Upper lobe of right lung (tissue), 1 donor: Measurements from ENCODE around the gene YIPF3. TPM values are rescaled to one million over a fixed set of nuclear protein-coding genes. Genes with fewer than 3 reads are reported as not detected.

Source experiments
- ATAC-seq: fragments of 200-7000 bp; cut with Tn5 transposase; one replicate; pipeline ENCODE4 v1.9.1; 2020; ENCODE audit warnings: mild to moderate bottlenecking, moderate library complexity
- DNase-seq: peaks from one replicate; pipeline ENCODE4 v3.0.0-alpha.2; 2020
- H3K27ac ChIP-seq: fragments of 200-600 bp; one replicate; pipeline ENCODE4 v1.8.0; 2022
- H3K27me3 ChIP-seq: fragments of 200-600 bp; one replicate; pipeline ENCODE4 v1.8.0; 2022; ENCODE audit warnings: mild to moderate bottlenecking
- H3K36me3 ChIP-seq: fragments of 200-600 bp; one replicate; pipeline ENCODE4 v1.8.0; 2022
- H3K4me1 ChIP-seq: fragments of 200-600 bp; one replicate; pipeline ENCODE4 v1.8.0; 2022
- H3K4me3 ChIP-seq: fragments of 200-600 bp; one replicate; pipeline ENCODE4 v1.8.0; 2022; ENCODE audit warnings: mild to moderate bottlenecking
- H3K9me3 ChIP-seq: fragments of 200-600 bp; one replicate; pipeline ENCODE4 v1.8.0; 2022
- intact Hi-C: fragments of 100-400 bp; cut with DNase I; formaldehyde crosslinking; loops from one replicate; pipeline ENCODE4 v1.11.0; 2022
- total RNA-seq: library from RNA; stranded (reverse); fragmentation: NEBNext Ultra II Directional; extraction: Animal tissue kit (Norgen Biotek cat#: 25700); gene quantifications from one replicate; pipeline ENCODE4 v1.2.1, GENCODE V29; 2021
- TF ChIP-seq, protein P1 (sequence below): fragments of 200-600 bp; IDR thresholded peaks from one replicate; pipeline ENCODE4 v1.8.0; 2022; ENCODE audit warnings: antibody characterized with exemption
- donor health status: DM: no; HTN: yes; CAD: no; lungs with severe emphysema.

YIPF3 gene
- total RNA-seq, 1 donor from 2014 or later, result 100 TPM

DNA sequence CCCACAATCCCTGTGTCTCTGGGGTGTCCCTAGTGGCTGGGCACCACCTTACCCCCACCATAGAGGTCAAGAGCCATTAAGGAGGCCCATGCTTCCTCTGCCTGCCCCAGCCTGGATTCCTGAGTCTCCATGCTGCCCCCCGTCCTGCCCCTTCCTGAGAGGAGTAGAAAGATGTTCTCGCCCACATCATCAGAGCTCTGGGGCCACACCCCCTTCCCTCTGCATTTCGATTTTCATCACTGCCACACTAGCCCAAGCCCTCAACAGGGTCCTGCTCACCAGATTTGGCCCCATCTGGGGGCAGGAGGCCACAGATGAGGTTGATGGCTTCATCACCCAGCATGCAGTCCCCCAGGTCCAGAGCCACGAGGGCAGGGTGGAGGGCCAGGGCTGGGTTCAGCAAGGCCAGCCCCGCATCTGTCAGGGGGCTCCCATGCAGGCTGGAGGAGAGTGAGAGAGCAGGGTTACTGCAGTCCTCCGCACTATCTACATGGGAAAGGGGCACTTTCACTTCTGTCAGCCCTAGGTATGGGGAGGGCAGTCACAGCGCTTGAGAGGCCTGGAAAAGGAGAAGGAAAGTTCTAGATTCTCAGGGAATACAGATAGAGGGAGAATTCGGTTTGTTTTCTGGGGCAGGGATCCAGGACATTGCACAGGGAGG, 8.1 kb downstream of the YIPF3 start:
- H3K9me3 ChIP-seq, result no peaks in the 10 kb centered on the region
- peaks cover 20% of the 10 kb centered on the region for H3K4me1 ChIP-seq
- ATAC-seq (no peak), DNase-seq (no peak)
- H3K4me3 ChIP-seq, result no peak overlapping the region
- no peak overlapping the region for H3K27ac ChIP-seq
- TF ChIP-seq, protein P1, sequence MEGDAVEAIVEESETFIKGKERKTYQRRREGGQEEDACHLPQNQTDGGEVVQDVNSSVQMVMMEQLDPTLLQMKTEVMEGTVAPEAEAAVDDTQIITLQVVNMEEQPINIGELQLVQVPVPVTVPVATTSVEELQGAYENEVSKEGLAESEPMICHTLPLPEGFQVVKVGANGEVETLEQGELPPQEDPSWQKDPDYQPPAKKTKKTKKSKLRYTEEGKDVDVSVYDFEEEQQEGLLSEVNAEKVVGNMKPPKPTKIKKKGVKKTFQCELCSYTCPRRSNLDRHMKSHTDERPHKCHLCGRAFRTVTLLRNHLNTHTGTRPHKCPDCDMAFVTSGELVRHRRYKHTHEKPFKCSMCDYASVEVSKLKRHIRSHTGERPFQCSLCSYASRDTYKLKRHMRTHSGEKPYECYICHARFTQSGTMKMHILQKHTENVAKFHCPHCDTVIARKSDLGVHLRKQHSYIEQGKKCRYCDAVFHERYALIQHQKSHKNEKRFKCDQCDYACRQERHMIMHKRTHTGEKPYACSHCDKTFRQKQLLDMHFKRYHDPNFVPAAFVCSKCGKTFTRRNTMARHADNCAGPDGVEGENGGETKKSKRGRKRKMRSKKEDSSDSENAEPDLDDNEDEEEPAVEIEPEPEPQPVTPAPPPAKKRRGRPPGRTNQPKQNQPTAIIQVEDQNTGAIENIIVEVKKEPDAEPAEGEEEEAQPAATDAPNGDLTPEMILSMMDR, result no peak
- intact Hi-C loops, result loop anchor here (10.0 kb wide), 2 partner anchors 54 to 124 kb away; partner anchors contain the start of gene DLK2
- no peaks in the 10 kb centered on the region for H3K27me3 ChIP-seq
- peaks cover 46% of the 10 kb centered on the region for H3K36me3 ChIP-seq

DNA sequence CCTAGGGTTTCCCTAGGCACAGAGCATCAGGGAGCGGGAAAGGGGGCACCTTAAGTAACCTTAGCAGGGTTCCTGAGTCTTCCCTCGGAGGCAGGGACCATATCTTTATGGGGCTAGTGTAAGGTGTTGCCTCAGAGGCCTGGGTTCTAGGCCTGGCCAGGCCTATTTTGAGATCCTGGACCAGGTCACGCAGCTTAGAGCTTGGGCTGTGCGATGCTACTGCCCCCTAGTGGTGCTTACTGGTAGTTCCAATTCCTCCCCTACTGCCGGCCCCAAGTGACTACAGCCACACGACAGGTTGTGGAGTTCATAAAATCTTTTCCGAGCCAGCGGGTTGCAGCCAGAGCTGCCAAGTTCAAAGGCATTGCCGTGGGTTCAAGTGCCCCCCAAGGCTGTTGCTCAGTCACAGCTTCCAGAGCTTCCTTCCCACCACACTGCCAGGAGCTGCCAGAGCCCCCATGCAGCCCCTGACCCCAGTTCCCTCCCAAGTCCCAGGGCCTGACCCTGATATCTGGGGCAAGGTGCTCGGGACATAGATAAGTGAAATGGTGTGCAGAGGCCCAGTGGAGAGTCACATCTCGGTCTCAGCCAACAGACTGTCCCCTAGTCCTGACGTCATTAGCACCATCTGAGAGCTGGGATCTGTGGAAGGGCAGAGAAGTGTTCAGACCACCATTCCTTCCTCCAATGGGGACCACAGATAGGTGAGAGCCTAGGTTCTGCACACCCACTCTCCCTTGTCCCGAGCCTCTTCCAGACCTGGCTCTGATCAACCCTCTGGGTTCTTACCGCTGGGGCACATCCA, 9.9 kb downstream of the YIPF3 start:
- H3K27ac ChIP-seq, result no peak overlapping the region

DNA sequence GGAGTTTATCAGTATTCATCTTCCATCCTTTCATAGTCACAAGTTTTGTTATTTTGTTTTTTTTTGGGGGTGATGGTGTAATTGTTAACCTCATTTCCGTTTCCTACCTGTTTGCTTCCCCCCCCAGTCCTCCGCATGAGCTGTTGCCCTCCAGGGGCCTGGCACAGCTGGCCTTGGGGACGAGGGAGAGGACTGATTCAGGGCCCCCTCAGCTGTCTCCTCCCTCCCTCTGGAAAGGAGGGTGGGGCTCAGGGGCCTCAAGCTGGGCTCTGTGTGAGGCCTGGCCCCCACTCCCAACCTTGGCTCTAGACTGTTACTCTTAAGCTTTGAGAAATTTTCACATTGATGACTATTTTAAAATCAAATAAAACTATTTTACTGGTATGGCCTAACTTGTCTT, 10.6 kb downstream of the YIPF3 start:
- Histone ChIP-seq H3K4me1 (peaks cover 20% of the 10 kb centered on the region), H3K27ac (no peak overlapping the region), H3K36me3 (peaks cover 40% of the 10 kb centered on the region), H3K27me3 (no peaks in the 10 kb centered on the region), H3K9me3 (no peaks in the 10 kb centered on the region), H3K4me3 (no peak overlapping the region)
- intact Hi-C loops, result loop anchor here (10.0 kb wide), 2 partner anchors 51 to 121 kb away; partner anchors contain the start of gene DLK2
- ATAC-seq, result no peak
- TF ChIP-seq, protein P1, result no peak
- no peak for DNase-seq

More for the DNA sequence above, 9.9 kb downstream of the YIPF3 start:
- ATAC-seq, result peak; percentile 79
- no peak overlapping the region for H3K4me3 ChIP-seq
- TF ChIP-seq, protein P1, result peak; percentile 98
- H3K4me1 ChIP-seq, result peaks cover 20% of the 10 kb centered on the region
- intact Hi-C loops, result loop anchor here (10.0 kb wide), 2 partner anchors 52 to 122 kb away; partner anchors contain the start of gene DLK2
- no peaks in the 10 kb centered on the region for H3K27me3 ChIP-seq
- DNase-seq, result peak; percentile 76
- no peaks in the 10 kb centered on the region for H3K9me3 ChIP-seq
- H3K36me3 ChIP-seq, result peaks cover 44% of the 10 kb centered on the region

DNA sequence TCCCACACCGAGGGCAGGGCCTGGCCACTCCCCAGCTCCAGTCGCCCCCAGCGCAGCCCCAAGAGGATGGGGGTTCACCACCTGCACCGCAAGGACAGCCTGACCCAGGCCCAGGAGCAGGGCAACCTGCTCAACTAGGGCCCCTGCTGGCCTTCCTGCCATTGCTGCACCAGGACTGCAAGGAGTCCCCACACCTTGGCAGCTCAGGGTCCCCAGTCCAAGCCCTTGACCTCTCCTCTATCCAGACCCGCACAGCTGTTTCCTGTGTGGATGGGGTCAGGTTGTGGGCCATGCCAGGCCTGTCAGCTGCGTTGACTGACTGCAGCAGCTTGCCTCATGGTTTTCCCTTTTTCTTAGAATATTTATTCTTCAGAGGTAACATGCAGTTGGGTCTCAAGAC, 11.0 kb downstream of the YIPF3 start:
- TF ChIP-seq, protein P1, result no peak
- H3K4me3 ChIP-seq, result no peak overlapping the region
- no peak for ATAC-seq
- DNase-seq, result no peak
- H3K9me3 ChIP-seq, result no peaks in the 10 kb centered on the region
- intact Hi-C loops, result loop anchor here (10.0 kb wide), 2 partner anchors 51 to 121 kb away; partner anchors contain the start of gene DLK2
- H3K27me3 ChIP-seq, result no peaks in the 10 kb centered on the region
- H3K27ac ChIP-seq, result no peak overlapping the region
- H3K4me1 ChIP-seq, result peaks cover 17% of the 10 kb centered on the region
- peaks cover 40% of the 10 kb centered on the region for H3K36me3 ChIP-seq

DNA sequence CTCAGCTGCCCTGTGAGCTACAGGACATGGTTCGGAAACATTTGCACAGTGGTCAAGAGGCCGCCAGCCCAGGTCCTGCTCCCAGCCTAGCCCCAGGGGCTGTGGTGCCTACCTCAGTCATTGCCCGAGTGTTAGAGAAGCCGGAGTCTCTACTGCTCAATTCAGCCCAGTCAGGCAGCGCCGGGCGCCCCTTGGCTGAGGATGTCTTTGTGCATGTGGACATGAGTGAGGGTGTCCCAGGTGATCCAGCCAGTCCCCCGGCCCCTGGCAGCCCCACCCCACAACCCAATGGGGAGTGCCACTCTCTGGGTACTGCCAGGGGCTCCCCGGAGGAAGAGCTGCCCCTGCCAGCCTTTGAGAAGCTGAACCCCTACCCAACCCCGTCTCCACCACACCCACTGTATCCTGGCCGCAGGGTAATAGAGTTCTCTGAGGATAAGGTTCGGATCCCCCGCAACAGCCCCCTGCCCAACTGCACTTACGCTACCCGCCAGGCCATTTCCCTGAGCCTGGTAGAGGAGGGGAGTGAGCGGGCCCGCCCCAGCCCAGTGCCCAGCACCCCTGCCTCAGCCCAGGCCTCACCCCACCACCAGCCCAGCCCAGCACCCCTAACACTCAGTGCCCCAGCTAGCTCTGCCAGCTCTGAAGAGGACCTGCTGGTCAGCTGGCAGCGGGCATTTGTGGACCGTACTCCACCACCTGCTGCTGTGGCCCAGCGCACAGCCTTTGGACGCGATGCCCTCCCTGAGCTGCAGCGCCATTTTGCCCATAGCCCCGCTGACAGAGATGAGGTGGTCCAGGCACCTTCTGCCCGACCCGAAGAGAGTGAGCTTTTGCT, 11.8 kb downstream of the YIPF3 start:
- Histone ChIP-seq H3K27me3 (no peaks in the 10 kb centered on the region), H3K4me1 (peaks cover 12% of the 10 kb centered on the region), H3K4me3 (no peak overlapping the region), H3K36me3 (peaks cover 47% of the 10 kb centered on the region), H3K27ac (no peak overlapping the region), H3K9me3 (no peaks in the 10 kb centered on the region)
- intact Hi-C loops, result loop anchor here (10.0 kb wide), 2 partner anchors 50 to 120 kb away; partner anchors contain the start of gene DLK2
- DNase-seq (no peak), ATAC-seq (no peak)
- TF ChIP-seq, protein P1, result no peak
